ENCODE data around the gene KRT1. TPM values are rescaled to one million over a fixed set of nuclear protein-coding genes. Genes with fewer than 3 reads are reported as not detected.

Gene KRT1
- total RNA-seq, 1 experiment from 2014 or later = not detected

DNA sequence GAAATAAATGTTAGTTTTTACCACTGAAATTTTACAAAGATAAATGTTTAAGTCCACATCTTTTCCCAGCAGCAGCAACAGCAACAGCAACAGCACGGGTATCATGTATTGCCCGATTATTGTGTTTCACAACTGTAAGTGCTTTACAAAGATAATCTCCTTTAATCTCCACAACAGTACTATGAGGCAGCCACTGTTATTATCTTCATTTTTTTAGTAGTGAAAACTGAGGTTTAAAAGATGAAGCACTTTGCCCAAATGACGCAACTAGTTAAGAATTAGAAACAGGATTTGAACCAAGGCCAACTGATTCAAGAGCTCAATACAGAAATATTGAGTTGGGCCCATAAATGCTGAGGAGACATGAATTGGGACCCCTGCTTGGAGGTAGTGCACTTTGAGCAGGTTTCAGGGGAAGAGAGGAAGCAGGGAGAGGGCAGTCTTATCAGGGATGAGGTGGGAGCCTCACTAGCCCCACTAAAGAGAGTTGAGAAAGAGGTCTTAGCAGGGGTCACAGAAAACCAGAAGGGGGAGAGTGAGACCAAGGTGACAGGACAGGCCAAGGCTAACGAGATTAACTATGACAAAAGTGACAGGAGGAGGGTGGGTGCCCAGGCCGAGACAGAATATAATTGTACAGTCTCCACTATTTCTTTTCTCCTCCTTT is 43.5 kb downstream of the KRT1 start:
- no peak for DNase-seq (ENCODE audit: low read depth)

DNA sequence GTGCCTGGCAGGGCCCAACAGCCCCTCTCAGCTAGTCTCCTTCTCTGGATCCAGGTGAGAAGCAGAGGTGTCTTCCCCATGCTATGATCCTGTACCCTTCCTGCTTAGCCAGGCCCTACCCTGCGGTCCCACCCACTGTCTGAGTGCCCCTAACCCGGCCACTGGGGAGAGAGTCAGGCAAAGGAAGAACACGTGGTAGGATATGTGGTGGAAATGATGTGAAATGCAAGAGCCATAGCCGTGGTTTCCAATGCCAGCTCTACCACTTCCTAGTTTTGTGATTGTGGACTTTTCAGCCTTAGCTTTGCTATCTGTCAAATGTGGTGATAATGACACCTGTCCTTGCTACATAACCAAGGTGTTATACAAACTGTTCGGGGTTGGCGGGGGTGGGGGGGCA is 44.0 kb downstream of the KRT1 start:
- no peak for DNase-seq (ENCODE audit: low read depth)

- DNase-seq (ENCODE audit: low read depth) = no peak
Observed at GRCh38 chr12:52634266-52635056, 45.7 kb downstream of the KRT1 start.

DNA sequence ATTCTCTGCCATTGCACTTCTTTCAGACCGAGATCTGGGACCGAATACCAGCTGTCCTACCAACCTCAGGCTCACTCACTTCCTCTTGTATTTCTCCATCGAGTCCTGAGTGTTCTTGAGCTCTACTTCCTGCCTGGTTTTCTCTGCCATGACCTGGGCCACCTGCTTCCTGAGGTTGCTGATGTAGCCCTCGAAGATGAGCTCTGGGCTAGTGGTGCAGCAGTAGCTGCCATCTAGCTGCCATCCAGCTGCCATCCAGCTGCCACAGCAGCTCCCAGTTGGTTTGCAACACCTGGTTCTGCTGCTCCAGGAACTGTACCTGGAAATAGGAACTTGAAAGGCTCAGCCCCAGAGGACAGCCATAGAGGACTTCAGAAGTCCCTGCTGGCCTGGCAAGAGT is 46.8 kb downstream of the KRT1 start:
- DNase-seq (ENCODE audit: low read depth) = no peak

- DNase-seq (ENCODE audit: low read depth) = no peak
Observed at GRCh38 chr12:52632656-52633055, 47.6 kb downstream of the KRT1 start.

DNA sequence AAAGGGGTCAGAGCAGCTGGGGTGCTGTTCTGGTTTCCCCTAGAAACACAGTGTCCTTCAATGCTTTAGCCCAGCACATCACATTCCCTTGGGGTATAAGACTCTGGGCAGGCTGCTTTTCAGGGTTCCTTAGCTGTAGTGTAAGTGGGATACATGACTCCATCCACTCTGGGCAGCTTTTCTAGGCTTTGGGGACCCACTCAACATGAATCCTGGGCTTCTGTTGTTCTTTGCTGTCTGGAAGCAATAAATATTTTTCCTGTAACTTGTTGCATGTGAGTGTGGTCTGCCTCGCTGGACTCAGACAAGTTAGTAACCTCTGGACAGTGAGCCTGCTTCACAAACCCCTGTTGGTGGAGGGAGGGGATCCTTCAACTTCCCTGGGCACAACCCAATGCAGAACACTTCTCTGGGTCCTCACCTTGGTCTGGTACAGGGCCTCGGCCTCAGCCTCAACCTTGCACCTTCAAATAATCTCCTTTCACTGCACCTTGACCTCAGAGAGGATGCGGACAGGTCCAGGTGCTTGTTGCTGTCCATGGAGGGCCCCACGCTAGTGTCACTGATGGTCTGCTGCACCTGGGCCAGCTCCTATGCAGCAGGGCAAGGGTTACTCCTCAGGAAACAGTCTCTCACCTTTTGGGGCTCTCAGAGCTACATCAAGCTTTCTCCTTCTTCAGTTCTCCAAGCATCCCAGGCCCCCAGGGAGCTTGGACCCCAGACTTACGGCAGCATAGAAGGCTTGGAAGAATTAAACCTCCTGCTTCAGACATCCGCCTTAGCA is 48.3 kb downstream of the KRT1 start:
- no peak for DNase-seq (ENCODE audit: low read depth)

DNA sequence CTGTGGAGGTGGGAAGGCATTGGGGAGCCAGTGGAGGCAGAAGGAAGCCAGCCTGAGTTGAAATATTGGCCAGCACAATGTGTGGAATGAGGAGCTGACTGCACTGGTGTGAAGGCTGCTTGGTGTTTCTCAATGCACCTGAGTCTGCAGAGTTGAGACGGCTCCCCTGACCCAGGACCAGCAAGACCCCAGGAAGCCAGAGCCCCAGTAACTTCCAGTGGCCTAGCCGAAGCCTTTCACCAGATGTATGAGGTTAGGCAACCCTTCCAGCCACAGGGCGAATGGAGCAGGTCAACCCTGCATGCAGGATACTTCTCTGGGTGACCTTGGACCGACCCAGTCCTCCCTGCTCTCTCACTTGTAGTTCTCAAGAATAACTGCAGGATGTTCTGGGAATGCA is 48.9 kb downstream of the KRT1 start:
- no peak for DNase-seq (ENCODE audit: low read depth)

DNA sequence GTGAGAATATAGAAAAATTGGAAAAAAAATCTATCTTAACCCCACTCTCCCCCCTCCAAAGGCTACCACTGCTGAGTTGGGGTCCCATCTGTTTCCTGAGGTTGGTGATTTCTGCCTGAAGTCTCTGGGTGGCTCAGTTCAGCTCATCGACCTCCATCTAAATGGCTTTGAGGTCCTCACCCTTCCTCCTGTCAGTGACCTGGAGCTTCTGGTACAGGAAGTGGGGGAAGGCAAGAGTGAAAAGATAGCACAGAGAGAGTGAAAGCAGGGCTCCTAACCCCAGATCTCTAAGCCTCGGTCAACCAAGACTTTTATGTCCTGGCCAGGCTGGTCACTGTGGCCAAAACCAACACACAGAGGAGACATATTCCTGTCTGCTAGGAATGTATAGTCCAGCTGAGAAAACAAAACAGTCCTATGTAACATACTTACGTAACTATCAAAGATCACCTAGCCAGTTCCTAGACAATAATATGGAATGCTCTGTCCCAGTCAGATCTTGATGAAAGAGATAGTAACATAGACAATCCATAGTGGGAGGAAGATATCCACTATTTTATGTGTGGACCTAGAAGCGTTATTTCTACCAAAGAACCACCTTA is 49.5 kb downstream of the KRT1 start:
- no peak for DNase-seq (ENCODE audit: low read depth)

DNA sequence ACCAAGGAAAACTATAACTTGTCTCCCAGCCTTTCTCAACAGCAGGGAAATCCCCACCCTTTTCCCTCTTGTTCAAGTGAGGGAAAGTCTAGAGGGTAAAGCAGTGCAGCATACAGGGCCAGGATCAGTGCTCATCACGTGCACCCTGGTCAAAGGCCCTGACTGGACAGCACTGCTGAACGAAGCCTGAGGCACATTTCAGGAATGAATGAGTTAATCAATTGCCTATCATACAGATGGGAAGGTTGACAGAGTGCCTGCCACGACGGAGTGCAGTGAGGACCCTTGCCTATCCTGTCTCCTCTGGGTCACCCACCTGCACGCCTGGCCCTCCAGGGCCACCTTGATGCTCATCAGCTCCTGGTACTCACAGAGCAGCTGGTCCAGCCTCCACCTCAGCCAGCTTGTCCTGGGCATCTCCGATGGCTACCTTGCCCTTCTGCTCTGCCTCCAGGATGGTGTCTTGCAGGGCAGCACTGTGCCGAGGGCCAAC is 50.2 kb downstream of the KRT1 start:
- no peak for DNase-seq (ENCODE audit: low read depth)

GRCh38 chr12:52629281-52630007 is 50.8 kb downstream of the KRT1 start:
- DNase-seq (ENCODE audit: low read depth) = no peak

- DNase-seq (ENCODE audit: low read depth) = no peak
Observed at GRCh38 chr12:52628841-52629240, 51.4 kb downstream of the KRT1 start.

DNA sequence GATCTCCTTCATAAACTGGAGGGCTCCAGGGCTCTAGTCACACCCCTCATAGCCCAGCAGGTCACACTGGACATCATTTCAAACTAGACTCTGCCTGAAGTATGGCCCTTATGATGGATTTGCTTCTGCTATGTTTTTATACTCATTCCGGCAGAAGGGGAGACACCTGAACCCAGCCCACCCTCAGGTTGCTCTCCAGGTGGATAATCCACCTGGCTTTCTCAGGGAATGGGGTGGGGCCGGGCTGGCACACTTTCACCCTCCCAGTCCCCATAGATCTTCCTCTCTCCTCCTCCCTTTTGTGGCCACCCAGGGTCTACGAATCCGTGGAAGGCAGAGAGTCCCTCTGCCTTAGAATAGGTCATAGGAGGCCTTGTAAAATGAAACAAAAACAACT is 52.1 kb downstream of the KRT1 start:
- DNase-seq (ENCODE audit: low read depth) = no peak

GRCh38 chr12:52627395-52628110 is 52.7 kb downstream of the KRT1 start:
- DNase-seq (ENCODE audit: low read depth) = no peak

Other genes starting within 250 kb of the KRT1 start
- gene KRT75, start 246.0 kb downstream of the KRT1 start, total RNA-seq (2014; rRNA removed; shearing (Covaris generic)) = not detected in 2 replicates
- gene KRT6B, start 228.3 kb downstream of the KRT1 start, total RNA-seq (2014; rRNA removed; shearing (Covaris generic)) = not detected in 2 replicates
- gene KRT6C, start 206.6 kb downstream of the KRT1 start, total RNA-seq (2014; rRNA removed; shearing (Covaris generic)) = not detected in 2 replicates
- gene KRT6A, start 187.2 kb downstream of the KRT1 start, total RNA-seq (2014; rRNA removed; shearing (Covaris generic)) = not detected in 2 replicates
- gene KRT5, start 160.0 kb downstream of the KRT1 start, total RNA-seq (2014; rRNA removed; shearing (Covaris generic)) = not detected in 2 replicates
- not detected in 2 replicates for gene KRT71, start 127.3 kb downstream of the KRT1 start, total RNA-seq (2014; rRNA removed; shearing (Covaris generic))
- gene KRT74, start 106.6 kb downstream of the KRT1 start, total RNA-seq (2014; rRNA removed; shearing (Covaris generic)) = not detected in 2 replicates
- not detected in 2 replicates for gene KRT72, start 78.9 kb downstream of the KRT1 start, total RNA-seq (2014; rRNA removed; shearing (Covaris generic))
- gene KRT73, start 61.8 kb downstream of the KRT1 start, total RNA-seq (2014; rRNA removed; shearing (Covaris generic)) = not detected in 2 replicates
- gene KRT2, start 28.2 kb downstream of the KRT1 start, total RNA-seq (2014; rRNA removed; shearing (Covaris generic)) = not detected in 2 replicates
- gene KRT77, start 23.1 kb upstream of the KRT1 start, total RNA-seq (2014; rRNA removed; shearing (Covaris generic)) = not detected in 2 replicates
- gene KRT76, start 96.9 kb upstream of the KRT1 start, total RNA-seq (2014; rRNA removed; shearing (Covaris generic)) = not detected in 2 replicates
- gene KRT3, start 115.7 kb upstream of the KRT1 start, total RNA-seq (2014; rRNA removed; shearing (Covaris generic)) = 0.13 TPM in 1 of 2 replicates, not detected in the other
- not detected in 2 replicates for gene KRT4, start 133.7 kb upstream of the KRT1 start, total RNA-seq (2014; rRNA removed; shearing (Covaris generic))
- 0.45 and 1.0 TPM in 2 replicates for gene KRT79, start 153.9 kb upstream of the KRT1 start, total RNA-seq (2014; rRNA removed; shearing (Covaris generic))
- 0.13 TPM in 1 of 2 replicates, not detected in the other for gene KRT78, start 168.6 kb upstream of the KRT1 start, total RNA-seq (2014; rRNA removed; shearing (Covaris generic))
- 199 and 204 TPM in 2 replicates for gene KRT8, start 224.7 kb upstream of the KRT1 start, total RNA-seq (2014; rRNA removed; shearing (Covaris generic))